ENCODE data around the gene KIF20A. TPM values are rescaled to one million over a fixed set of nuclear protein-coding genes. Genes with fewer than 3 reads are reported as not detected.

Gene KIF20A
- total RNA-seq, 1 experiment from 2014 or later: 51.0 TPM

Other genes starting within 250 kb of the KIF20A start
- 10.9 and 11.4 TPM in 2 replicates for gene FAM13B, start 146.0 kb upstream of the KIF20A start, total RNA-seq (2014; rRNA removed; shearing (Covaris generic))
- gene WNT8A, start 95.1 kb upstream of the KIF20A start, total RNA-seq (2014; rRNA removed; shearing (Covaris generic)): not detected in 2 replicates
- gene NME5, start 39.7 kb upstream of the KIF20A start, total RNA-seq (2014; rRNA removed; shearing (Covaris generic)): not detected in 2 replicates
- gene BRD8, start 482 bp upstream of the KIF20A start, total RNA-seq (2014; rRNA removed; shearing (Covaris generic)): 36.8 and 47.4 TPM in 2 replicates
- gene CDC23, start 34.2 kb downstream of the KIF20A start, total RNA-seq (2014; rRNA removed; shearing (Covaris generic)): 25.4 and 53.6 TPM in 2 replicates
- gene GFRA3, start 95.5 kb downstream of the KIF20A start, total RNA-seq (2014; rRNA removed; shearing (Covaris generic)): not detected in 2 replicates
- gene CDC25C, start 152.7 kb downstream of the KIF20A start, total RNA-seq (2014; rRNA removed; shearing (Covaris generic)): 39.8 and 57.5 TPM in 2 replicates
- gene FAM53C, start 159.2 kb downstream of the KIF20A start, total RNA-seq (2014; rRNA removed; shearing (Covaris generic)): 57.3 and 76.4 TPM in 2 replicates
- gene KDM3B, start 173.6 kb downstream of the KIF20A start, total RNA-seq (2014; rRNA removed; shearing (Covaris generic)): 56.3 and 72.0 TPM in 2 replicates

Measured in G401 (cell line).